ENCODE results near the gene MCM7. TPM values are rescaled to one million over a fixed set of nuclear protein-coding genes. Genes with fewer than 3 reads are reported as not detected.
A peak's percentile ranks its signal among the peaks of the same experiment; 100 is the strongest.

The MCM7 gene
- total RNA-seq, 1 experiment from 2014 or later: 240 TPM

DNA sequence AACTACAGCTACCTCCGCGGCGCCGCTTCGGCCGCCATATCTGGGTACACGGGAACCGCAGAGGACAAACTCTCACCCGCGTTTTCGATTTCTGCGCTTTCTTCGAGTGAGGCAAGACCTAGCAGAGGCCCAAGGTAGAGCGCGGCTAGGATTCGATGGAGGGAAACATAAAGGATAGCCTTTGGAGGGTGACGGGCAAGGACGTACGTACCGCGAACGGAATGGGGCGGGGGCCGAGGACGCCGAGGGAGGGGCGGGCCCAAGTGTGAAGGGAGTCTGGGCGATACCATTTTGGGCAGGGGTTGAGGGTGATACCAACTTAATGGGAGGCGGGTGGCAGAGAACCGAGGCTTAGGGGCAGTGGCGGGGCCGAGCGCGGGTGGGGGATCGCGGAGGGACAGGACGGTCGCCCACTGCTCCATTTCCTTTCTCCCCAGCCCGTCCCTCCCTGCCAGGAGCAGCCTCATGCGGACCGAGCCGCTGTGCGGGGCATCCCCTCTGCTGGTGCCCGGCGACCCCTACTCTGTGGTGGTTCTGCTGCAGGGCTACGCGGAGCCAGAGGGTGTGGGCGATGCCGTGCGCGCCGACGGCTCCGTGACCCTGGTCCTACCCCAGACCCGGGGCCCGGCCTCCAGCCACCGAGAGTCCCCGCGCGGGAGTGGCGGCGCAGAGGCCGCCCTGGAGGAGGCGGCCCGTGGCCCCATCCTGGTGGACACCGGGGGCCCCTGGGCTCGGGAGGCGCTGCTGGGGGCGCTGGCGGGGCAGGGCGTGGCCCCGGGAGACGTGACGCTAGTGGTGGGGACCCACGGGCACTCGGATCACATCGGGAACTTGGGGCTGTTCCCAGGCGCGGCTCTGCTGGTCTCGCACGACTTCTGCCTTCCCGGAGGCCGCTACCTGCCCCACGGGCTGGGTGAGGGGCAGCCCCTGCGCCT is 26.0 kb upstream of the MCM7 start, which contains the start of gene MBLAC1:
TSS of gene MBLAC1 (plus strand) at position 37 of the 935 bp plus-strand sequence. CDS start at position 466, 429 bp downstream.
- Histone ChIP-seq H3K9me3 (no peaks in the 10 kb centered on the region), H3K4me1 (peaks cover 20% of the 10 kb centered on the region), H3K36me3 (ENCODE audit: control insufficient read depth, insufficient read depth, low read length) (no peaks in the 10 kb centered on the region), H3K27me3 (replicated peaks; ENCODE audit: control insufficient read depth, insufficient read depth, low read length) (no peaks in the 10 kb centered on the region), H3K4me3 (ENCODE audit: low read depth, low read length) (peak within 1 kb of the TSS; percentile 95)
- DNase-seq: peak; percentile 94
- Mint-ChIP-seq H3K36me3 (ENCODE audit: insufficient read depth, unreplicated experiment) (peaks cover 28% of the 10 kb centered on the region), H3K4me1 (ENCODE audit: low read depth, unreplicated experiment) (peaks cover 23% of the 10 kb centered on the region), H3K4me3 (ENCODE audit: unreplicated experiment) (peak within 1 kb of the TSS; percentile 99), H3K9me3 (ENCODE audit: unreplicated experiment) (no peaks in the 10 kb centered on the region), H3K27ac (ENCODE audit: unreplicated experiment) (peak within 1 kb of the TSS; percentile 99), H3K27me3 (ENCODE audit: insufficient read depth, unreplicated experiment) (no peaks in the 10 kb centered on the region)
- BruUV-seq (replicated peaks): no TSS peak
- TF ChIP-seq, protein P1, sequence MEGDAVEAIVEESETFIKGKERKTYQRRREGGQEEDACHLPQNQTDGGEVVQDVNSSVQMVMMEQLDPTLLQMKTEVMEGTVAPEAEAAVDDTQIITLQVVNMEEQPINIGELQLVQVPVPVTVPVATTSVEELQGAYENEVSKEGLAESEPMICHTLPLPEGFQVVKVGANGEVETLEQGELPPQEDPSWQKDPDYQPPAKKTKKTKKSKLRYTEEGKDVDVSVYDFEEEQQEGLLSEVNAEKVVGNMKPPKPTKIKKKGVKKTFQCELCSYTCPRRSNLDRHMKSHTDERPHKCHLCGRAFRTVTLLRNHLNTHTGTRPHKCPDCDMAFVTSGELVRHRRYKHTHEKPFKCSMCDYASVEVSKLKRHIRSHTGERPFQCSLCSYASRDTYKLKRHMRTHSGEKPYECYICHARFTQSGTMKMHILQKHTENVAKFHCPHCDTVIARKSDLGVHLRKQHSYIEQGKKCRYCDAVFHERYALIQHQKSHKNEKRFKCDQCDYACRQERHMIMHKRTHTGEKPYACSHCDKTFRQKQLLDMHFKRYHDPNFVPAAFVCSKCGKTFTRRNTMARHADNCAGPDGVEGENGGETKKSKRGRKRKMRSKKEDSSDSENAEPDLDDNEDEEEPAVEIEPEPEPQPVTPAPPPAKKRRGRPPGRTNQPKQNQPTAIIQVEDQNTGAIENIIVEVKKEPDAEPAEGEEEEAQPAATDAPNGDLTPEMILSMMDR (IDR thresholded peaks at IDR 0.05; ENCODE audit: insufficient read depth in 1 of 2, low read depth in 1 of 2, low read length in 1 of 2, severe bottlenecking in 1 of 2, unreplicated experiment in 1 of 2): no peak
- CTCF ChIA-PET: interaction anchor here (0.6 kb wide), 1 partner anchor 13 kb away, joined by 3 read pairs; no protein-coding TSS in a partner anchor
- intact Hi-C loops (cut with micrococcal nuclease; ENCODE audit: unreplicated experiment): loop anchor here (1.0 kb wide), 1 partner anchor 8 kb away; the partner anchor contains the start of genes CNPY4 and TAF6
- POLR2A ChIA-PET: interaction anchor here (0.6 to 2.1 kb wide), 4 partner anchors 22 to 30 kb away, joined by 3 to 23 read pairs (median 6); partner anchors contain the start of genes AP4M1, LAMTOR4 and MCM7

DNA sequence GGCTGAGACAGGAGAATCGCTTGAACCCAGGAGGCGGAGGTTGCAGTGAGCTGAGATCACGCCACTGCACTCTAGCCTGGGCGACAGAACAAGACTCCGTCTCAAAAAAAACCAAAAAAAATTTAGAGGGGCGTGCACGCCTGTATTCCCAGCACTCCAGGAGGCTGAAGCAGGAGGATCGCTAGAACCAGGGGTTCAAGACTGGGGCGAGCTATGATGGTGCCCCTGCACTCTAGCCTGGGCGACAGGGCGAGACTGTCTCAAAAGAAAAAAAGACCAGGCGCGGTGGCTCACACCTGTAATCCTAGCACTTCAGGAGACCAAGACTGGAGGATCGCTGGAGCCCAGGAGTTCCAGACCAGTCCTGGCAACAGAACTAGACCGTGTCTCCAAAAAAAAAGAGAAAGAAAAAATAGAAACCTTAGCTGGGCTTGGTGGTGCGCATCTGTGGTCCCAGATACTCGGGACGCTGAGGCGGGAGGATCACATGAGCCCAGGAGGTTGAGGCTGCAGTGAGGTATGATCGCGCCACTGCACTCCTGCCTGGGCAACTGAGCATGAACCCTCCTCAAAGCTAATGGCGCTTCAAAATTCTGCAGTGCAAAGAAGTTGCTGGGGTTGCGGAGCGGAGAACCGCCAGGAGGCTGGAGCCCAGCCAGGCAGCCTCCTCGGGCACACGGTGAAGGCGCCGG is 25.2 kb upstream of the MCM7 start:
- peaks cover 17% of the 10 kb centered on the region for H3K4me1 Mint-ChIP-seq (ENCODE audit: low read depth, unreplicated experiment)
- Histone ChIP-seq H3K36me3 (ENCODE audit: control insufficient read depth, insufficient read depth, low read length) (no peaks in the 10 kb centered on the region), H3K4me1 (peaks cover 20% of the 10 kb centered on the region), H3K4me3 (ENCODE audit: low read depth, low read length) (peak overlapping the region; percentile 95), H3K9me3 (no peaks in the 10 kb centered on the region), H3K27me3 (replicated peaks; ENCODE audit: control insufficient read depth, insufficient read depth, low read length) (no peaks in the 10 kb centered on the region)
- TSS peak; percentile 79 for BruUV-seq (replicated peaks)
- ChIA-PET CTCF (no interaction called here), POLR2A (interaction anchor here (0.6 to 2.1 kb wide), 4 partner anchors 22 to 122 kb away, joined by 3 to 23 read pairs (median 4); partner anchors contain the start of genes AP4M1, LAMTOR4 and MCM7)
- no peak for DNase-seq
- H3K27ac Mint-ChIP-seq (ENCODE audit: unreplicated experiment): peak overlapping the region; percentile 99
- H3K4me3 Mint-ChIP-seq (ENCODE audit: unreplicated experiment): peak overlapping the region; percentile 99
- peaks cover 23% of the 10 kb centered on the region for H3K36me3 Mint-ChIP-seq (ENCODE audit: insufficient read depth, unreplicated experiment)
- intact Hi-C loops (cut with micrococcal nuclease; ENCODE audit: unreplicated experiment): no loop called here
- no peaks in the 10 kb centered on the region for H3K27me3 Mint-ChIP-seq (ENCODE audit: insufficient read depth, unreplicated experiment)
- H3K9me3 Mint-ChIP-seq (ENCODE audit: unreplicated experiment): no peaks in the 10 kb centered on the region
- TF ChIP-seq, protein P1 (IDR thresholded peaks at IDR 0.05; ENCODE audit: insufficient read depth in 1 of 2, low read depth in 1 of 2, low read length in 1 of 2, severe bottlenecking in 1 of 2, unreplicated experiment in 1 of 2): no peak
